Esophagus mucosa (tissue), 1 donor: Measurements from ENCODE around the gene COL28A1. TPM values are rescaled to one million over a fixed set of nuclear protein-coding genes. Genes with fewer than 3 reads are reported as not detected.
"Not testable (repeated sequence)": the region's sequence is repeated elsewhere in the genome, so short reads cannot be mapped to it uniquely, and the experiment has no call there.

ENCODE experiments used
- ATAC-seq: fragments of 200-7000 bp; cut with Tn5 transposase; one replicate; pipeline ENCODE4 v1.9.1; 2020
- total RNA-seq: library from RNA; stranded (reverse); gene quantifications from one replicate; pipeline ENCODE4 v1.2.4, GENCODE V29; 2023
- donor health status: DM: yes; HTN: yes; CAD: no.

Gene COL28A1
- total RNA-seq, 1 donor from 2014 or later, result 0.16 TPM

DNA sequence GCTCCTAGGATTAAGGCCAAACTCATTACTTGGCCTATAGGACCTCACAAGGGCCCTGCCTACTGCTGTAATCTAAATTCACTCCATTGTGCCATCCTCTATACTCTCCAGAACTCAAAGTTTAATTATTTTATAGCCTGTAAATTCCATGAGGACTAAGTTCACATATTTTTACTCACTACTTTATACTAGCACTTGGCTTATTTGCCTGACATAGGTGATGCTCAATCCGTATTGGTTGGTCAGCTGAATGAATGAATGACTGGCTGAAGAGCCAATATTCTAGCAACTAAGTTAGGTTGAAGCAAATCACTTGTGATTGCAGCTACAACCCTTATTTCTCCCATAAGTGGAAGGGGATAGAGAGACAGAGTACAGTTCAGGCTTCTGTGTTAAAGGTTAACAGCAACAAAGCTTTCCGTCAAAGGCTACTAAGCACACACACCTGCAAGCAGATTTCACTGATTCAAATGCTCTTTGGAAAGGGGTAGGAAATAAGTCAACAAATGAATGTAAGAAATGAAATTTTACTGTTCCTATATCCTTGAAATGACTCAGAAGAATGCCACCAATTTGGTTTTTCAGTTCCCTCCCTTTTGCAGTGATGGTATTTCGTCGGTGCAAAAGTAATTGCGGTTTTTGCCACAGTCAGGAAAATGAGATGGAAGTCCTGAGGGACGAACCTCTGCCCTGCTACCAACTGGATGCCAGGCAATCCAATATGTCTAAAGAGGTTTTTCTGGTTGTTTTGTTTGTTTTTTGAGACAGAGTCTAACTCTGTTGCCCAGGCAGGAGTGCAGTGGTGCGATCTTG is 120.7 kb downstream of the COL28A1 start:
- ATAC-seq, result no peak

DNA sequence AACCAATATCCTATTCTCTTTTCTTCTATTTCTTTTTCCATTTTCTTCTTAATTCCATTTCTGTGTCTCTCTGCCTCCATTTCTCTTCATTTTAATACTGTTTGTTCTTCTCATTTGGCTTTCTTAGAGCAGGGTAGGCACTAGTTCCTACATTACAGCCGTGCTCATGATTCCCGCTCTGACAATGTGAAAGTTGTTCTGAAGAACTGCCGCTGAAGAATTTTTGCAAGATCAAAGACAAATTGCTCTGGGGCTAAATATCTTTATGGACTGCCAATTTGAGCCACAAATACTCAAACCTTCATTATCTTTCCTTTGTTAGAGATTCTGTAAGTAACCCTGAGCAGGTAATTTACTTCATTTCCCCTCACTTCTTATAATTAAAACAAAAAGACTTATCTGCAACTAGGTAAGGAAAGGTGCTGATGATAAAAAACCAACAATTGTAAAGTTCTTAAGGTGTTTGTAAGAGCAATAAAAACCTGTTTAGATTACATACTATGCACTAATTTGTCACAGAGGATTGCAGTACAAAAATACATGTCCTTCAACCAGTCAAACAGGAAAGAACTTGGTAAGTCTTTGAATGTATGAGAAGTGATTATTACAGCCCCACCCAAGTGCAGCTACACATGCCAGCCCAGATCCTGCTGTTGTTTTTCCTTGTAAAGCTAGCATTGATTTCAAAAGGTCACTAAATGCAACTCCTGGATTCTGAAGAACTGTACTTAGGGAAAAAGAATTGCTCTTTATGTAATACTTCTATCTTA is 127.5 kb downstream of the COL28A1 start:
- peak; percentile 100 for ATAC-seq

DNA sequence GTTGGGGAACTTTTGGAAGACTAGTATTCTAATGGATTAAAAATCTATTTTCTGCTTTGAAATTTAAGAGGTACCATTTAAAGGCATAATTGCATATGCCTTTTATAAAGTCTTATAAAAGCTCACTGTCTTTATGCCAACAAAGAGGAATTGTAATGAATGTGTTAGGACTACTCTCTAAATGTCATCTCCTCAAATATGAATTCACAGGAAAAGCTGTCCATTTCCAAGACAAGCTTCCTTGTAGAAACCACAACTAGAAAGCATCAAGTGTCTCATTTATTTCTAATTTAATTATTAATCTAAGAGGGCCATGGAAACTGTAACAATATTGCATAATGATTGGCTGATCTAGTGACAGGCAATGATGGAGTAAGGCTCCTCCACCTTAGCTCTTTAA is 130.2 kb downstream of the COL28A1 start:
- no peak for ATAC-seq

- no peak for ATAC-seq
Observed at GRCh38 chr7:7399707-7400106, 136.0 kb downstream of the COL28A1 start.

- ATAC-seq, result no peak
Observed at GRCh38 chr7:7395785-7396184, 139.9 kb downstream of the COL28A1 start.

- ATAC-seq, result not testable (repeated sequence)
Observed at GRCh38 chr7:7388164-7388563, 147.5 kb downstream of the COL28A1 start.

- ATAC-seq, result no peak
Observed at GRCh38 chr7:7385421-7385820, 150.3 kb downstream of the COL28A1 start.

- ATAC-seq, result no peak
Observed at GRCh38 chr7:7384228-7384627, 151.4 kb downstream of the COL28A1 start.

- no peak for ATAC-seq
Observed at GRCh38 chr7:7375538-7375937, 160.1 kb downstream of the COL28A1 start.

DNA sequence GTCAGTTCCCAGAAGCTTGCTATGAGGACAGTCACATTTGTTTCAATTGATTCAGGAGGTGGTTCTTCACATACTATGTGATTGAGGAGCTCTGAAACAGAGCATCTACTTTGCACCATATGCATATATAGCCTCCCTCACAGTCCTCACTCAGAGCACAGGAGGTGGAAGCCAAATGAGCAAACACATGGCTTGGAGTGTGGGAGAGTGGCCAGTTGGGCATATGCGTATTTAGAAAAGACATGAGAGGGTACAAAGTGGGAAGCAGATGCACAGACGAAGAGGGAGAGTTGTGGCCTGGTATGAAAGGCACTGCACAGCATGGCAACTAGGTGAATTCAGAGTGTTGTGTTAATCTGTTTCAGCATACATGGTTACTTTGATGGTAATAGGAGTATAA is 165.6 kb downstream of the COL28A1 start:
- ATAC-seq, result no peak

GRCh38 chr7:7369134-7369533 is 166.5 kb downstream of the COL28A1 start:
- no peak for ATAC-seq

GRCh38 chr7:7354674-7355073 is 181.0 kb downstream of the COL28A1 start:
- peak; percentile 89 for ATAC-seq

DNA sequence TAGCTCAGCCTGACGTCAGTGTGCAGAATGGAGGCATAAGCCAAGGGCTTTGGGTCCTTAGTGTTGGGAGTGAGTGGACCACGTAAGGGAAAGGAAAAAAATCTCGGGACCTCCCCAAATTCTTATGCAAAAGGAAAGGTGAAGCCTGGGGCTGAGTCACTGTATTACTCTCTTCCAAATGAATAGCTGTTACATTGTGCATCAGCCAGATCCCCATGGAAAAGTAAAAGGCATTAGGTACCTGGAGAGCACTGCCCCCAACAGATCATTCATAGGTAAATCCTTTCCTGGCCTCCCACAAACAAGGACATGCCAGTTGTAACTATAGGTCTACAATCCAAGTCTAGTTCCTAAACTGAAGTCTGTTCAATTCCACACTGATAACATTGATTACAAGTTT is 182.8 kb downstream of the COL28A1 start:
- peak; percentile 80 for ATAC-seq

- ATAC-seq, result no peak
Observed at GRCh38 chr7:7351832-7352231, 183.8 kb downstream of the COL28A1 start.

DNA sequence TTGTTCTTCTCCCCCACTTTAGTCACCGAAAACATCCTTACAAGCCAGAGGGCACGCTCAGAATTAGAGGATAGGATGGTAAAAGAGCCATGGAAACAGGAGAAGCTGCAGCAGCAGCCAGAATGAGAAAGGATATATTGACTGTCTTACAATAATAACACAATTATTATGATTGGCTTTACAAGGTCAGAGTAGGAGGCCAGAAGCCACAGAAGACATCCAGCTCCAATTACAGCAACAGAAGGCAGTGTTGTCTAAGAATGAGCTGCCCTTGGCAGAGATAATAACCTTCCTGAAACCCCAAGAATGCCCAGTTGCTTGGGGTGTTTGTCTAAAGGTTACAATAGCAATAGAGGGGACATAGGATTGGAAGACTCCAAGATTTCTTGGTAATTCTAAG is 184.5 kb downstream of the COL28A1 start:
- ATAC-seq, result no peak

DNA sequence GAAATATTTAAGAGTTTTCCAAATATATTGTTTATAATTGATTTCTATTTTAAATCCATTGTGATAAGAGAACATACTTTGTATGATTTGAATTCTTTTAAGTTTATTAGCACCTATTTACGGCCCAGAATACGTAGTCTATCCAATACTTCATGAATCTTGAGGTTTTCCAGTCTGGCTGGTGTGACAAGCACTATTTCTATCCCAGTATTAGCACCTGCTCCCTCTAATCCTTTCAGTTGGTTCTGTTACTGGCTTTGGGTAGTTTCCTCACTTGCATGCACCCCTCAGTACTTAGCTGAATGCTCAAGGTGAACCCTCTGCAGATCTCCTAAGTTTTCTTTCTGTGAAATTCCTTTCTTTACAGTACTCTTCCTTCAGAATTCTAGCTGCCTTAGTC is 186.5 kb downstream of the COL28A1 start:
- ATAC-seq, result no peak

- no peak for ATAC-seq
Observed at GRCh38 chr7:7347045-7347444, 188.6 kb downstream of the COL28A1 start.

- no peak for ATAC-seq
Observed at GRCh38 chr7:7344583-7344982, 191.1 kb downstream of the COL28A1 start.

DNA sequence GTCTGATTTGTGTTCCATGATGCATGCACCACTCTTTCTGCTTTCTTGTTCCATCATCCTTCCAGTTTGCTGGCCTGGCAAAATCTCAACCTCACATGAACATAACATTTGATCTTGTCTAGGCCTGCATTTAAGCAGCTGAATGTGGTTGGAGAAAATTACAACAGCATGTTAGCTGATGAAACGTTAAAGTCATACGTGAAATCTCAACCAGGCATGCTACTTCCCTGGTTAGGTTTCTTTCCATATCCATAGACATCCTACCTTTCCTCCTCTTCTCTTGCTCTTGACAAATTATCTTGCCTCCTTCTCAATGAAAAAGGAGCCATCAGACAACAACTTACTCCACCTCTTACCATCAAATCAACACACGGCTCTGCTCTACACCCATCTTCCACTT is 199.8 kb downstream of the COL28A1 start:
- ATAC-seq, result no peak

DNA sequence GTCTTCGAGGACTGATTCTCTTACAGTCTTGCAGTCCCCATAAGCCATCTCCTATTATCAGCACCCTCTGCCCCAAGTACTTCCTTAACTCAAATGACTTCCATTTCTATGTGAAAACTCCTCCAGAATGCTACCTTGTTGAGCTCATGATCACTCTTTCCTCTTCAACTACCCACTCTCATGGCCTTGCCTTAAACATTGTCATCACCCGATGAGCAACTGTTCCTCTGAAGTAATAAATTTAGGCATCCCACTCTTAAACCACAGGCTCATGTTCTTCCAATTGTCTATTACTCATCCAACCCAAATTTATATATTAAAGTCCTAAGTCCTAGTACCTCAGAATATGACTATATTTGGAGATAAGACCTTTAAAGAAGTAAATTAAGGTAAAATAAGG is 200.5 kb downstream of the COL28A1 start:
- ATAC-seq, result no peak

DNA sequence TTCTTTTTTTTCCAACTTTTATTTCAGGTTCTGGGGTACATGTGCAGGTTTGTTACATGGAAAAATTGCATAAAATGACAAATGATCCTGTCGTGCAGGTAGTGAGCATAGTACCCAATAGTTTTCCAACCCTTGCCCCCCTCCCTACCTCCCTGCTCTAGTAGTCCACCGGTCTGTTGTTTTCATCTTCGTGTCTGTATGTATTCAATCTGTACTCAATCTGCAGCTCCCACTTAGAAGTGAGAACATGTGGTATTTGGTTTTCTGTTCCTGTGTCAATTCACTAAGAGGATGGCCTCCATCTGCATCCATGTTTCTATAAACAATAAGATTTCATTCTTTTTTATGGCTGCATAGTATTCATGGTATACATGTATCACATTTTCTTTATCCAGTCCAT is 202.1 kb downstream of the COL28A1 start:
- no peak for ATAC-seq

- peak; percentile 73 for ATAC-seq
Observed at GRCh38 chr7:7331523-7331922, 204.2 kb downstream of the COL28A1 start.

GRCh38 chr7:7330997-7331396 is 204.7 kb downstream of the COL28A1 start:
- ATAC-seq, result no peak

DNA sequence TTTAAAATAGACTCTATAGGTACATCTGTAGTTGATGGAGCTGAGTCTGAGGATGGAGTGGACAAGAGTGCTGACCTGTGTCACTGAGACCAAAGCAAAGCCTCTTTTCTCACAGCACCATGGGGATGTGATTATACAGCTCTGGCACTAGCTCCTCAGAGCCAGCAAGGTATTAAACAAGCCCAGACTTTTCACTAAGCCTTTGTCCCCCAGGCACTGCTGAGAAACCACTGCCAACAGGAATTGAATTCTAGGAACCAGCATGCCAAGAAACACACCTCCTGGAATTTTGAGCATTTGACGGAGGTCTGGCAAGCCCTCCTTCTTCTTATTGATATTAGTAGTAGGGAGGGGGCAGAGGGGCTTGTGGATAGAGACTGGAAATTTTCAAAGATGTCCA is 206.3 kb downstream of the COL28A1 start:
- peak; percentile 56 for ATAC-seq
